HepG2 (cell line): Measurements from ENCODE around the gene BEST2. TPM values are rescaled to one million over a fixed set of nuclear protein-coding genes. Genes with fewer than 3 reads are reported as not detected.

Experiments
- ARHGAP35 ChIP-seq: sonication (generic); formaldehyde crosslinking; IDR thresholded peaks from 2 replicates; pipeline ENCODE4 v1.9.0; 2022; ENCODE audit warnings: mild to moderate bottlenecking, inconsistent platforms, moderate library complexity, missing genetic modification reagents, borderline replicate concordance
- FOXA1 ChIP-seq, 2 experiments: fragments of 450-650 bp in 1 of 2; sonication (generic) in 1 of 2; formaldehyde crosslinking in 1 of 2; IDR thresholded peaks; 2 replicates each; pipeline versions ENCODE4 v1.4.0 to v1.6.1; 2016 to 2020; ENCODE audit warnings: missing genetic modification reagents in 1 of 2
- MZF1 ChIP-seq: sonication (generic); formaldehyde crosslinking; IDR thresholded peaks from 2 replicates; pipeline ENCODE4 v1.8.1; 2023; ENCODE audit warnings: mild to moderate bottlenecking, missing genetic modification reagents, borderline replicate concordance
- POLR2AphosphoS5 ChIP-seq: IDR thresholded peaks from 2 replicates; pipeline ENCODE4 v1.6.1; 2012; ENCODE audit warnings: low read depth, low read length
- TBP ChIP-seq: sonication (generic); formaldehyde crosslinking; IDR thresholded peaks from 2 replicates; pipeline ENCODE4 v1.5.0; 2020; ENCODE audit warnings: missing genetic modification reagents
- YY1 ChIP-seq: IDR thresholded peaks from 2 replicates; pipeline ENCODE4 v1.6.1; 2011; ENCODE audit warnings: low read length, low read depth, moderate library complexity, mild to moderate bottlenecking; ENCODE audit not compliant: insufficient read depth, insufficient replicate concordance
- ZC3H13 ChIP-seq: sonication (generic); formaldehyde crosslinking; IDR thresholded peaks from 2 replicates; pipeline ENCODE4 v1.8.1; 2023; ENCODE audit warnings: mild to moderate bottlenecking, missing genetic modification reagents, moderate library complexity
- ZNF350 ChIP-seq: sonication (generic); formaldehyde crosslinking; IDR thresholded peaks from 2 replicates; pipeline ENCODE4 v1.4.0; 2020; ENCODE audit warnings: mild to moderate bottlenecking, low read depth, missing genetic modification reagents, borderline replicate concordance
- ZNF709 ChIP-seq: sonication (generic); formaldehyde crosslinking; IDR thresholded peaks from 2 replicates; pipeline ENCODE4 v1.5.0; 2020; ENCODE audit warnings: mild to moderate bottlenecking, missing genetic modification reagents
- ZNF776 ChIP-seq: sonication (generic); formaldehyde crosslinking; IDR thresholded peaks from 2 replicates; pipeline ENCODE4 v1.4.0; 2020; ENCODE audit warnings: mild to moderate bottlenecking, missing genetic modification reagents
- ZNF879 ChIP-seq: sonication (generic); formaldehyde crosslinking; IDR thresholded peaks from 2 replicates; pipeline ENCODE4 v1.8.1; 2023; ENCODE audit warnings: missing genetic modification reagents
- polyA plus RNA-seq, 8 experiments: library from polyadenylated mRNA; depleted of rRNA in 3 of 8; stranded (reverse) in 7 of 8; unstranded in 1 of 8; fragments of >200 nt; fragmentation: Illumina TruSeq in 4 of 8; extraction: Trizol in 4 of 8; gene quantifications; 2 replicates each; pipeline versions ENCODE4 v1.2.1 to v1.2.3, GENCODE V29; 2011 to 2016; ENCODE audit warnings: low read depth in 4 of 8, missing spikeins in 1 of 8, mixed read lengths in 1 of 8; ENCODE audit not compliant: insufficient read depth in 1 of 8
- total RNA-seq, 5 experiments: library from RNA; depleted of rRNA; stranded (reverse); fragments of >200 nt; fragmentation: Illumina TruSeq; extraction: Trizol; gene quantifications; 2 replicates each; pipeline ENCODE4 v1.2.3, GENCODE V29; 2016; ENCODE audit warnings: low read depth in 1 of 5
- TF ChIP-seq, protein P1 (sequence below): IDR thresholded peaks from 2 replicates; pipeline ENCODE4 v1.6.1; 2016; ENCODE audit warnings: low read depth, missing genetic modification reagents, missing compliant biosample characterization
- TF ChIP-seq, protein P2 (sequence below), 2 experiments: sonication (generic) in 1 of 2; formaldehyde crosslinking in 1 of 2; IDR thresholded peaks; 2 replicates each; pipeline versions ENCODE4 v1.6.1 to v1.9.0; 2014 to 2022; ENCODE audit warnings: antibody characterized with exemption in 1 of 2, borderline replicate concordance in 1 of 2, inconsistent platforms in 1 of 2, low read depth in 1 of 2, missing genetic modification reagents in 1 of 2
- TF ChIP-seq, protein P3 (sequence below): sonication (generic); formaldehyde crosslinking; conservative IDR thresholded peaks from 2 replicates; pipeline ENCODE4 v1.8.0; 2022; ENCODE audit warnings: mild to moderate bottlenecking, moderate library complexity, missing genetic modification reagents

BEST2 gene
- total and polyA plus RNA-seq, 2 of the 13 experiments (the other 11 are each of a cell fraction or from before 2014, with no cell fraction given) = not detected

DNA sequence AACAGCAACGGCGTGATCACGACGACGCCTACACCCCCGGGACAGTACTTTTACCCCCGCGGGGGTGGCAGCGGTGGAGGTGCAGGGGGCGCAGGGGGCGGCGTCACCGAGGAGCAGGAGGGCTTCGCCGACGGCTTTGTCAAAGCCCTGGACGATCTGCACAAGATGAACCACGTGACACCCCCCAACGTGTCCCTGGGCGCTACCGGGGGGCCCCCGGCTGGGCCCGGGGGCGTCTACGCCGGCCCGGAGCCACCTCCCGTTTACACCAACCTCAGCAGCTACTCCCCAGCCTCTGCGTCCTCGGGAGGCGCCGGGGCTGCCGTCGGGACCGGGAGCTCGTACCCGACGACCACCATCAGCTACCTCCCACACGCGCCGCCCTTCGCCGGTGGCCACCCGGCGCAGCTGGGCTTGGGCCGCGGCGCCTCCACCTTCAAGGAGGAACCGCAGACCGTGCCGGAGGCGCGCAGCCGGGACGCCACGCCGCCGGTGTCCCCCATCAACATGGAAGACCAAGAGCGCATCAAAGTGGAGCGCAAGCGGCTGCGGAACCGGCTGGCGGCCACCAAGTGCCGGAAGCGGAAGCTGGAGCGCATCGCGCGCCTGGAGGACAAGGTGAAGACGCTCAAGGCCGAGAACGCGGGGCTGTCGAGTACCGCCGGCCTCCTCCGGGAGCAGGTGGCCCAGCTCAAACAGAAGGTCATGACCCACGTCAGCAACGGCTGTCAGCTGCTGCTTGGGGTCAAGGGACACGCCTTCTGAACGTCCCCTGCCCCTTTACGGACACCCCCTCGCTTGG is 40.7 kb downstream of the BEST2 start (continued):
- TF ChIP-seq, protein P1, sequence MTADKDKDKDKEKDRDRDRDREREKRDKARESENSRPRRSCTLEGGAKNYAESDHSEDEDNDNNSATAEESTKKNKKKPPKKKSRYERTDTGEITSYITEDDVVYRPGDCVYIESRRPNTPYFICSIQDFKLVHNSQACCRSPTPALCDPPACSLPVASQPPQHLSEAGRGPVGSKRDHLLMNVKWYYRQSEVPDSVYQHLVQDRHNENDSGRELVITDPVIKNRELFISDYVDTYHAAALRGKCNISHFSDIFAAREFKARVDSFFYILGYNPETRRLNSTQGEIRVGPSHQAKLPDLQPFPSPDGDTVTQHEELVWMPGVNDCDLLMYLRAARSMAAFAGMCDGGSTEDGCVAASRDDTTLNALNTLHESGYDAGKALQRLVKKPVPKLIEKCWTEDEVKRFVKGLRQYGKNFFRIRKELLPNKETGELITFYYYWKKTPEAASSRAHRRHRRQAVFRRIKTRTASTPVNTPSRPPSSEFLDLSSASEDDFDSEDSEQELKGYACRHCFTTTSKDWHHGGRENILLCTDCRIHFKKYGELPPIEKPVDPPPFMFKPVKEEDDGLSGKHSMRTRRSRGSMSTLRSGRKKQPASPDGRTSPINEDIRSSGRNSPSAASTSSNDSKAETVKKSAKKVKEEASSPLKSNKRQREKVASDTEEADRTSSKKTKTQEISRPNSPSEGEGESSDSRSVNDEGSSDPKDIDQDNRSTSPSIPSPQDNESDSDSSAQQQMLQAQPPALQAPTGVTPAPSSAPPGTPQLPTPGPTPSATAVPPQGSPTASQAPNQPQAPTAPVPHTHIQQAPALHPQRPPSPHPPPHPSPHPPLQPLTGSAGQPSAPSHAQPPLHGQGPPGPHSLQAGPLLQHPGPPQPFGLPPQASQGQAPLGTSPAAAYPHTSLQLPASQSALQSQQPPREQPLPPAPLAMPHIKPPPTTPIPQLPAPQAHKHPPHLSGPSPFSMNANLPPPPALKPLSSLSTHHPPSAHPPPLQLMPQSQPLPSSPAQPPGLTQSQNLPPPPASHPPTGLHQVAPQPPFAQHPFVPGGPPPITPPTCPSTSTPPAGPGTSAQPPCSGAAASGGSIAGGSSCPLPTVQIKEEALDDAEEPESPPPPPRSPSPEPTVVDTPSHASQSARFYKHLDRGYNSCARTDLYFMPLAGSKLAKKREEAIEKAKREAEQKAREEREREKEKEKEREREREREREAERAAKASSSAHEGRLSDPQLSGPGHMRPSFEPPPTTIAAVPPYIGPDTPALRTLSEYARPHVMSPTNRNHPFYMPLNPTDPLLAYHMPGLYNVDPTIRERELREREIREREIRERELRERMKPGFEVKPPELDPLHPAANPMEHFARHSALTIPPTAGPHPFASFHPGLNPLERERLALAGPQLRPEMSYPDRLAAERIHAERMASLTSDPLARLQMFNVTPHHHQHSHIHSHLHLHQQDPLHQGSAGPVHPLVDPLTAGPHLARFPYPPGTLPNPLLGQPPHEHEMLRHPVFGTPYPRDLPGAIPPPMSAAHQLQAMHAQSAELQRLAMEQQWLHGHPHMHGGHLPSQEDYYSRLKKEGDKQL (CRISPR knock-in tag) = no peak
- TF ChIP-seq, protein P2, sequence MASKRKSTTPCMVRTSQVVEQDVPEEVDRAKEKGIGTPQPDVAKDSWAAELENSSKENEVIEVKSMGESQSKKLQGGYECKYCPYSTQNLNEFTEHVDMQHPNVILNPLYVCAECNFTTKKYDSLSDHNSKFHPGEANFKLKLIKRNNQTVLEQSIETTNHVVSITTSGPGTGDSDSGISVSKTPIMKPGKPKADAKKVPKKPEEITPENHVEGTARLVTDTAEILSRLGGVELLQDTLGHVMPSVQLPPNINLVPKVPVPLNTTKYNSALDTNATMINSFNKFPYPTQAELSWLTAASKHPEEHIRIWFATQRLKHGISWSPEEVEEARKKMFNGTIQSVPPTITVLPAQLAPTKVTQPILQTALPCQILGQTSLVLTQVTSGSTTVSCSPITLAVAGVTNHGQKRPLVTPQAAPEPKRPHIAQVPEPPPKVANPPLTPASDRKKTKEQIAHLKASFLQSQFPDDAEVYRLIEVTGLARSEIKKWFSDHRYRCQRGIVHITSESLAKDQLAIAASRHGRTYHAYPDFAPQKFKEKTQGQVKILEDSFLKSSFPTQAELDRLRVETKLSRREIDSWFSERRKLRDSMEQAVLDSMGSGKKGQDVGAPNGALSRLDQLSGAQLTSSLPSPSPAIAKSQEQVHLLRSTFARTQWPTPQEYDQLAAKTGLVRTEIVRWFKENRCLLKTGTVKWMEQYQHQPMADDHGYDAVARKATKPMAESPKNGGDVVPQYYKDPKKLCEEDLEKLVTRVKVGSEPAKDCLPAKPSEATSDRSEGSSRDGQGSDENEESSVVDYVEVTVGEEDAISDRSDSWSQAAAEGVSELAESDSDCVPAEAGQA (IDR thresholded peaks at IDR 0.05; ENCODE audit: low read depth) = no peak
- TF ChIP-seq, protein P2 (CRISPR knock-in tag; IDR thresholded peaks at IDR 0.05; ENCODE audit: borderline replicate concordance) = no peak; the same call in 1 of the 2 replicates
- TF ChIP-seq FOXA1 (IDR thresholded peaks at IDR 0.05) (no peak), FOXA1 (CRISPR knock-in tag; IDR thresholded peaks at IDR 0.05) (peak; percentile 37; the same call in 1 of the 2 replicates), ZNF879 (no peak), YY1 (peak; percentile 74), POLR2AphosphoS5 (0 out of 2 replicates have a peak, but pooled peaks have one; percentile 41), MZF1 (CRISPR knock-in tag) (peak; percentile 79; the same call in 1 of the 2 replicates), ZNF709 (CRISPR knock-in tag) (peak; percentile 90; the same call in 1 of the 2 replicates), TBP (CRISPR knock-in tag) (no peak), ARHGAP35 (CRISPR knock-in tag) (peak; percentile 36; the same call in 1 of the 2 replicates), ZNF776 (CRISPR knock-in tag) (peak; percentile 86), ZNF350 (CRISPR knock-in tag) (0 out of 2 replicates have a peak, but pooled peaks have one; percentile 40), ZC3H13 (CRISPR knock-in tag) (peak; percentile 95)
- TF ChIP-seq, protein P3, sequence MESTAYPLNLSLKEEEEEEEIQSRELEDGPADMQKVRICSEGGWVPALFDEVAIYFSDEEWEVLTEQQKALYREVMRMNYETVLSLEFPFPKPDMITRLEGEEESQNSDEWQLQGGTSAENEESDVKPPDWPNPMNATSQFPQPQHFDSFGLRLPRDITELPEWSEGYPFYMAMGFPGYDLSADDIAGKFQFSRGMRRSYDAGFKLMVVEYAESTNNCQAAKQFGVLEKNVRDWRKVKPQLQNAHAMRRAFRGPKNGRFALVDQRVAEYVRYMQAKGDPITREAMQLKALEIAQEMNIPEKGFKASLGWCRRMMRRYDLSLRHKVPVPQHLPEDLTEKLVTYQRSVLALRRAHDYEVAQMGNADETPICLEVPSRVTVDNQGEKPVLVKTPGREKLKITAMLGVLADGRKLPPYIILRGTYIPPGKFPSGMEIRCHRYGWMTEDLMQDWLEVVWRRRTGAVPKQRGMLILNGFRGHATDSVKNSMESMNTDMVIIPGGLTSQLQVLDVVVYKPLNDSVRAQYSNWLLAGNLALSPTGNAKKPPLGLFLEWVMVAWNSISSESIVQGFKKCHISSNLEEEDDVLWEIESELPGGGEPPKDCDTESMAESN = peak; percentile 92
